ENCODE measurements around the gene ITPR2.

DNA sequence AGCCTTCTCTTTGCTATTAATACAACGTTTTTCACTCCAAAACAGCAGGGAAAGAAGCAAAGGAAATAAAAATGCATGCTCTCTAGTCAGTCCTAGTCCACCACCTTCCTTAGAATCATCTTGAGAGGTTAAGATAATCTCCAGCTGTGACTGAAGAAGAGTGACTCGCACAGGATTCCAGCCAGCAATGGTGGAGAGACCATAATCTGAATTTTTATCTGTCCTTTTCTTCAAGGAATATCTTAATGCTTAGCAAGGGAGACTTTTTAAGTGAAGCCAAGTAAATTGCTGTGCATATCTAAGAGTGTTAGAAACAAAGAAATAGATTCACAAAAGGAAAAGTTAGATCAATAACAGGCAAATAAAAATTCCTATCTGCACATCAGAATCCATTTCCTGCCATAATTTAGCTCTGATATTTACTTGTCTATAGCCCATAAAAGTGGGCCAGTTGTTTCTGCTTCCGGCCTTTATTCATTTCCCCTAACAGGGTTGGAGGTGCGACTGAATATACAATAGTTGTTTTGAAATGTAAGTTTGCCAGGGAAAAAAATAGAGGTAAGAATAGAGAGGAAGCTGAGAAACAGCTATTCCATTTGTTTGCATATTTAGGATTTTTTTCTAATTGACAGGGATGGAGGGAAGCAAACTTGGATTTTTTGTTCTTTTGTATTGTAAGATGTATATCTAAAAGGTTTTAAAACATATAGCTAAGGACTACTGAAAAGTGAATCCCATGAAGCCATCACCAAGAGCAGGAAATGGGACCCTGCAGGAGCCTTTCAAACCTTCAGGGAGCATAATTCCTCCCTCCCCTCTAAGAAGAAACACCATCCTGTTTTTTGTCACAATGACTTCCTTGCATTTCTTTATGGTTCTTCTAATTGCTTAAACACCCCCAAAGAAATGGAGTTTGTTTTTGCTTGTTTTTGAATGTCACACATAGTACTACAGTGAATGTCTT is 154.0 kb downstream of the ITPR2 start:
- no peak for TF ChIP-seq CTCF (conservative IDR thresholded peaks at IDR 0.05; ENCODE audit: low read depth, low read length)
- TF ChIP-seq EZH2phosphoT487 (IDR thresholded peaks at IDR 0.05; ENCODE audit: borderline replicate concordance, low read length), result no peak

All from PC-3 (cell line).